Pons (tissue), 1 donor: ENCODE measurements around the gene COL12A1.

ENCODE experiments used
- DNase-seq: peaks from one replicate; pipeline ENCODE4 v3.0.0-alpha.2; 2016; ENCODE audit warnings: low spot score

COL12A1 gene

DNA sequence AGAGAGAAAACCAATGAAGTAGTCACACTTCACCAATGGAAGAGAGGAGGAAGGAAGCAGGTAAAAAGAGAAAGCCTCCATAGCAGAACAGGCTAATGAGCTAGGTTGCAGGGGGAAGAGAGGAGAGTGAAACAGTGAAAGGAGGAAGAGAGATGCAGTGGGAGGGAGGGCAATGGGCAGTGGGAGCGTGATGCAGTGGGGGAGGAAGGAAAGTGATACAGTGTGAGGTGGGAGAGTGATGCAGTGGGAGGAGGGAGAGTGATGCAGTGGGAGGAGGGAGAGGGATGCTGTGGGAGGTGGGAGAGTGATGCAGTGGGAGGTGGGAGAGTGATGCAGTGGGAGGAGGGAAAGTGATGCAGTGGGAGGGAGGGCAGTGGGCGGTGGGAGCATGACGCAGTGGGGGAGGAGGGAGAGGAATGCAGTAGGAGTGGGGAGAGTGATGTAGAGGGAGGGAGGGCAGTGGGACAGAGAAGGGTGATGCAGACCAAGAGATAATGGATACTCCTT lies 29.7 kb downstream of the COL12A1 start:
- DNase-seq: no peak

DNA sequence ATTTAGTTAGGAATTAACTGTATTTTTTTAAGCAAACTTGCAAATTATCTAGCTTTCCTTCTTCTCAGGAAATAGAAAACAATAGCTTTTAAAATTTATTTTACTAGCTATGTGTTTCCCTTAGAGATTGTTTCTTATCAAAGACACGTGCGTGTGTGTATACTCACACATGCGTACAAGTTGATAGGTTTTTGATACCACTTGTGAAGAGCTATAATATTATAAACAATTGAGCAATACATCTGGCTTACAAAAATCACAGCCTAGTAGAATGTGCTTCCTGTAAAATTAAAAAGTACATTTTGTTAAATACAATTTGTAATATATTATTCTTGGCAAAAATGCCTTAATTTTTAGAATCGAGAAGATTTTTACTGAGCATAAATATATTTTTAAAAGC lies 33.9 kb downstream of the COL12A1 start:
- no peak for DNase-seq

DNA sequence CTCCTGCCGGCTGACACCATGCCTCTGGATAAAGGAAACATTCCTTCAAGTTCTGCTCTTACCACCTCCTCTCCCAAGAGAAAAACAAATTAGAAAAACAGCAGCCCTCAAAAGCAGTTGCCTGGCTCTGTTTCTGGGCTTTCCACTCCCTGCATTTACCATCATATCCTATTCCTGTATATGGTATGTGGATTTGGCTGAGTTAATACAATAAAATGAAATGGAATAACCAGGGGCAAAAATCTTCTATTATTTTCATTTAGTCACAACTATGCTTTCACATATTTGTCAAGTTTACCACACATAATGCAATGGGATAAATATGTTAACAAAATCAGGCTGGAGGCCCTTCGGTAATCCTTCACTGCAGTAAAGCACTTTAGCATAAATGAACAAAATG lies 34.3 kb downstream of the COL12A1 start:
- no peak for DNase-seq

DNA sequence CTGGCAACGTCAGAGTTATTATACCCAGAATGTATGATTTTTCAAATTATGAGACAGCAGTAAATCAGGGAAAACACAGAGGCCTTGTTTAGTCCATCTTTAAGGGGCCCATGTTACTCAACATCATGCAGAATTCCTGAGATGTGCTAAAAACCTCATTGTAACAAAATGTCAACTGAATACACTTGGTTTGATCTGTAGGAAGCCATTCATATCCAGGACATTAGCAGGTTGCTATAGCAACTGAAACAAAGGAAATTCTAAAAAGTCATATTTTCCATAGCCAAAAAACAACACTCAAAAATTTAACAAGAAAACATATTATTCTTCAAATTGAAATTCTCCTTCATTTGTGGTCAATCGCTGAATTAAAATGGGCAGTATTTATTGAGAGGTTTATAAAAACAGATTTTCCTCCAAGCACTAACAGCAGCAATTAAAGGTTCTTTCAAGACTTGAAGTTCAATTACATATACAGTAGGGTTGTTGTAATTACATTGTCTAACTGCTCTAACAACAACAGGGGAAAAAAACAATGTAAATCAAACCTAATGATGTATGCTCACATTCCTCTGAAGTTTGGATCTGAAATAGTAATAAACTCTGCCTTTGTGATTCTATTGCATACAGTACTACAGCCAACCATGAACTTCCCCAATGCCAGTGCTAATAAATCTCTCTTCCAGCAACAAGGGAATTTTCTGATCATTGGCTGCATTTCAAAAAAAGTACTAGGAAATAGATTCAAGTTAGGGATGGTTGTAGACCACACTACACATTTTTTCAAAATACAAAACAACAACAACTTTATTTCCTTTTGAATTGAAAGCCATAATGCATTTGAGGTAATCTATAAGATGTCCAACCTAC lies 34.9 kb downstream of the COL12A1 start:
- DNase-seq: no peak

DNA sequence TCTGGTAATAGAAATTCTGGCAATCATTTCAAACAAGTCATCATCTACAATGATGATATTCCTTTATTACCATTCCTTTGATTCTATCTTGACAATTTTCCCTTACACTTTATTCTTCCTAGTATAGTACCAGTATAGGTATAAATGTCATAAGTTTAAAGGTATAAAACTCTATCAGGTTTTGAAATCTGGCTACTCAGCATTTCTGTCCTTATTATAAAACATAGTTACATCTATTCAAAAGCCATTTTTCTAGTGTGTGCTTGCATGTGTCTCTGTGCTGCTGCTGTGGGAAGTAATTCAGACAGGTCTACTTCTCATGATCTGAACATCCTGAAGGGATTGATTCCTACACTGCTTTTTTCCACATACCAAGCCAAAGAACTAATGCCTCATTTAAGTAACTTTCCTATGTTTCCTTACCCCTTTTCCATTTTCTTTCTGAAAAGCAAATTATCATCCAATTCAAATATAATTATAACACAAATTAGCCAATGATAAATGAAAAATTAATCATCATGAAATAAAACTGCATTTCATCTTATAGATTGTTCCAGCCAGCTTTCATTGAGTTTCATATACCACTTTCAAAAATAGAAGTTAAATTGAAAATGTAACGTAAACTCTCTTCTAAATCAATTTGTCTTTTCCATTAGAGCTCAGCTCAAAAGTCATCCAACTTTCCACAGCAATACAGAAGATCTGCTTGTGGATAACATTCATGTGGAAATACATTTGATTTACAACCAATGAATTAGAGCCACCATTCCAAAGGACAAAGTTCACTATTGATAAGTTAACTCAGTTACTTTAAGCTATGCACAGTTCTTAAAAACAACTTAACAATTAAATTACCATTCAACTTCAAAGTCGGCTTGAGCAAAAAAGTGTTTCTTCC lies 35.9 kb downstream of the COL12A1 start:
- DNase-seq: no peak

DNA sequence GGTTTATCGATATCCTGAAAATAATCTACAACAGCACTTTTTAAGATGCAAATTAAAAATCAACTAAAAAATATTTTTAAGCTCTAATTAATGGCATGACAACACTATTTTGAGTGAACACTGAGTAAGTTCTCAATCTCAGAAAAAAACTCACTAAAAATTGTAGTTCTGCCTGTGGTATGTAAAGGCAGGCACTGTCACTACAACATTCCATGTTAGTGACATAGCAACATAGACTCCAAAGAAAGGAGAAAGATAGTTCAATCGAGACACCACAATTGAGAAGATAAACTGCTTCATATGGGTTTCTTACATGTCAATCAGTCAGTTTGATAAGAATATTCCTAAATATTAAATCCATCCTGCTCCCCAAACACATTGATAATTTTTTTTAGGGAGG lies 38.0 kb downstream of the COL12A1 start:
- no peak for DNase-seq

DNA sequence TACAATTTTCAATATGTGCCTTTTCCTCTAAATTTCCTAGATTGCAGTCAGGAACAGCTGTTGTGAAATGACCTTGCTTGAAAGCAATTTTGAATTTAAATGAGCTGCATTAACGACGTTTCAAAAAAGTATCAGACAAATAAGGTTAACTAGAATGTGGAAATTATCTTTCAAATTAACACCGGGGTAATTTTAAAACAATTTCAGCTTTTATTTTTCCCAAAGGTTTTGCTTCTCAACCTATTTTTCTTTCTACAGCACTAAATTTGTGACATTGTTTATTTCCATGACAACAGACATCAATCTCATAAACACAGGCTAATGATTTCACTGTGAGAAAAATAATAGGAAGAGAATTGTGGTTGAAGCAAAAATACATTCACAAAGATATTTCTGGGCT lies 38.5 kb downstream of the COL12A1 start:
- no peak for DNase-seq

DNA sequence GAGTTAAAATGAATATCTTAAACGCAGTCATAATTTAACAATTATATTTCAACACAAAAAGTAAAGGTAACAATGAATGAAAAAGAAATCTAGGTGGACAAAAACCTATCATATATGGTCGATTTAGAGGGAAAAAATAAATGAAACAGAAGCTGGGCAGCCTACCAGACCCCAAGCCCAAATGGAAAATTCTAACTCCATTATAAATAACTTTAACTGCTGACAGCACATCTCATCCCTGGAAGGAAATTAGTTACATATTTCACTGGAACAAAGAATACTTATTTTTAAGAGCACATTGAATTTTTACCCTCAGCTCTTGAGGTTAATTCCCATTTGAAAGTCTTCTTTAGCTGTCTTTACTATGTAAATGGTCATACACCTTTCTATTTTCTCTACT lies 39.1 kb downstream of the COL12A1 start:
- DNase-seq: no peak

DNA sequence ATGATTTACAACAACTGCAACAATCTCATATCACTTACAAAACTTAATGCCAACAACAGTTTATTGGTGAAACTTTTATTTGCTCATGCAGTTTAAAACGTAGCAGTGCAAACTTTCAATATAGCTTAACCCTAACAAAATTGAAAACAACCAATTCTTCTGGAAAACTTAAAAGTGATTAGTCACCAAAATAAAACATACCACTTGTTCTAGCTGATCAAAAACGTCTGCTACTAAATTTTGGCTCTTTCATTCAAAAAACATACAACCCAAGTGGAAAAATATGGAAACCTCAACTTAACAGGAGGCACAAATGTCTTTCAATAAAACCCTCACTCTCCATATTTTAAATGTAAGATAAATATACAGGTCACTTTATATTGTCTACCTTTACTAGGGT lies 39.6 kb downstream of the COL12A1 start:
- DNase-seq: no peak

DNA sequence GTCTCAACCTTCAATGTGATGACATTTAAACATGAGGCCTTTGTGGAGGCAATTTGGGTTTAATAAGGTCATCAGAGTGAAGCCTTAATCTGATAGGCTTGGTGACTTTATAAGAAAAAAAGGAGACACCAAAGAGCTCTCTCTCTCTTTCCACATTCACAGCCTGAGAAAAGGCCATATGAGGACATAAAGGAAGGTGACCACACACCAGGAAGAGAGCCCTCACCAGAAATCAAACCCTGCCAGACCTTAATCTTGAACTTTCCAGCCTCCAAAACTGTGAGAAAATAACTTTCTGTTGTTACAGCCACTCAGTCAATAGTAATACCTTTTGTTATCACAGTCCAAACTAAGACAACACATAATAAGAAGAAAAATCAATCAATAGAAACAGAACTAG lies 47.7 kb downstream of the COL12A1 start:
- DNase-seq: no peak

DNA sequence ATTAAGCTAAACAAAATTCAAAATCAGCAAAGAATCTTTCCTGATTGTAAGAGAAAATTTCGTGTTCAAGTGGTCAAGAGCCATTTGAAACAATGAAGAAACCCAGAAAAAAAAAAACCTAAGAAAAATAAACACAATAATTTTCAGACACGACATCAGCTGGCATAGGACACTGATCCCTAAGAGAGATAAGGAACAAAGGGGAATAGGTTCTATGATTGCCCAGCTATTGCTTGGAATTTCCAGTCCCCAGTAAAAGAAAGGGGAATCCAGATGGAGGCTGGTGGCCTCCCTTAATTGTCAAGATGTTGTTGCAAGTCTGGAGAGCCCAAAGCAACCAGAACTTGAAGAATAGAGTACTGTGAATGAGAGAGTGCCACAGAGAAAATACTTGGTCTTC lies 48.5 kb downstream of the COL12A1 start:
- no peak for DNase-seq

DNA sequence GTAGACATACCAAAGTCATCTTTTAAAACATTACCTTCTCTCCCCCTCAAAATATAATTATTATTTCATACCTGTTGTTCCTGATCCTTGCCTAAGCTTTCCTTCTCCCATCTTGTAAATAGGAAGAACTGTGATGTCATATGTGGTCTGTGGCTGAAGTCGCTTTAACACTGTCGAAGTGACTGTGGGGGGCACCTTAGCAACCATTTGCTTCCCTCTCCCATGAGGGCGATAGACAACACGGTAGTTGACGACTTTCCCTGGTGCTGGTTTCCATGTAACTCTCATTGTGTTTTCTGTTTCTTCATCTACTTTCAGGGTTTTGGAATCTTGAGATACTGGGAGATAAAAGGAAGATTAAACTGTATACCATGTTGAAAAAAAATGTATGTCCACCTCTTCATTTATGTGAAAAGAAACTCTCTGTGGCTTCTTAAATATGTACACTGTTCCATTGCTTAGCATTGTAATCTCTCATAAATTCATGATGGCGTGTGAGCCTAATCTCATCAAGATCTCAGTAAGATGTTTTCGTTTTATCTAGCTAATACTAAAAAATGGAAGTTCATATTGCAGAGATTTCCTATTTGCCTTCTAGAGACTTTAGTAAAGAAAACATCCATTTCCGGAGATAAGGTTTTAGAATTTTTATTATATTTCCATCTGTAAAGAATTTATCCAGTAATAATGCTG lies 49.5 kb downstream of the COL12A1 start:
- DNase-seq: no peak

DNA sequence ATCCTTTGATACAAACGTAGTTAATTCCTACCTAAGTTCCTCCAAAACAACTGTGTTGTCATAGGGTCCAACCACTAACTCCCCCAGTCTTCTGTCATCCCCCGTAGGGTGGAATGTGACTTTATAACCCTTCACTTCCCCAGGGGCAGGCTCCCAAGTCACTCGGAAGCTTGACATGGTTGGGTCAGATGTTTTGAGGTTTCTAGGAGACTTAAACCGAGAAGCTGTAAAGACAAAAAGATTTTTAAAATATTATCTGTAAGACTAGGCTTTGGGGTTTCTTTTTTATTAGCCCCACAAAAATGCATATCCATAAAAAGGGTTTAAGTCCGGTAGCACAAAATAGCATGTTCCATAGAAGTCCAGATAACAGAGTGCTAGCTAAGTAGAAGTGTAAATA lies 50.2 kb downstream of the COL12A1 start:
- no peak for DNase-seq

DNA sequence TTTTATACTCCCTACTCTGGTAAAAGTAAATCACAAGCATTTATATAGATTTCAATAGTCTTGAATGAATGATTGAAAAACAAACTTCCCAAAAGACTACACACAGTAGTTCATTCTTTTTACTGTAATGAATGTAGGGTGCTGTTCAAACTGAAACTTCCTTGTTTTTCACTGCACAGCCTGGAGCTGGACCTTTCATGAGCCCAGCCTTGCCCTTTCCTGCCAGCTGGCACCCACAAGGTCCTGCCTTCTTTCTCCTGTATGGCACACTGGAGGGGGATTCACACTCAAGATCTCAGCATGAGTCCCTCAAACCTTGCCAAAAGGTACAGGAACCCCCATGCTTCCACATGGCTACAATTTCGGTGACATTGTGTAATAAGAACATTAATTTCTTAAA lies 50.9 kb downstream of the COL12A1 start:
- DNase-seq: no peak

DNA sequence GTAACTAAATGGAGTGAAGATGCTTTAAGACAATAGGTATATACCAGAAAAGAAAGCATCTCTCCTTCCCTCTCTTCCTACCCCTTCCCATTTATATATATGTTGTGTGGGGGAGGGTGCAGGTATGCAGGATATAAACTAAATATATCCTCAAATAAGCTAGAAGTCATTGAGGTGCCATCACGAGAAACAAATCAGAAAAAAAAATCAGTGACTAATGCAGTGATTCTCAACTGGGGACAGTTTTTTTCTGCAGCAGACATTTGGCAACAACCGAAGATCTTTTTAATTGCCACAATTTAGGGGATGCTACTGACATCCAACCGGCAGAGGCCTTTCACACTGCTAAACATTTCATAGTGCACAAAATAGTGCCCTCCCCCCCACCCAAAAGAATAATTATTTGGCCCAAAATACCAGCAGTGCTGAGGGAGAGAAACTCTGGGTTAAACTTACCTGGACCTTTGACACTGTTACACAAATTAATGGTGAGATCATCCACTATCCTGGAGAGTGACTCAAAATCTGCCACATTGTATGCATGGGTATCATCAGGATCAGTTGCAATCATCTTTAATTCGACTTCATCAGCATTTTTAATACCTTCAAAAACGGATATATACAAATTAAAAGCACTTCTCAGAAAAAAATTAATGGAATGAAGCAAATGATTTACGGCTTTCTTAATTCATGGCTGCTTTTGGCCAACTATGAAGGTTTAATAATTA lies 55.0 kb downstream of the COL12A1 start:
- DNase-seq: no peak

DNA sequence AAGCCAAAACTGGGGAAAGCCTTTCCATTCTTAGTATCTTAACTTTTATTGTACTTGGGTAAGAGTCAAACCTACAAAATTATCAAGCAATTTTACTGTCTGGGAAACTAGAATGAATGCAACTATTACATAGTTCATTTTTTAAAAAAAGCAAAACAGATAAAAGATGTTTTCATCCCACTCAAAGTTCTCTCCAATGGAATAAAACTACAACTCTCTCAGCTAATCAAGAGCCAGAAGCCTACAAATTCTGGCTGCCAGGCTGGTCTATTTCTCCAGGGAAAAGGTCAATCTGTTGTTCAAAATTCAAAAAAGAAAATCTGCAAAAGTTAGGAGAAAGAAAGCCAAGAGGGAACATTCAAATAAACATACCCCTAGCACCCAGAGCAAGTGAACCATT lies 56.2 kb downstream of the COL12A1 start:
- peak; percentile 9 for DNase-seq

DNA sequence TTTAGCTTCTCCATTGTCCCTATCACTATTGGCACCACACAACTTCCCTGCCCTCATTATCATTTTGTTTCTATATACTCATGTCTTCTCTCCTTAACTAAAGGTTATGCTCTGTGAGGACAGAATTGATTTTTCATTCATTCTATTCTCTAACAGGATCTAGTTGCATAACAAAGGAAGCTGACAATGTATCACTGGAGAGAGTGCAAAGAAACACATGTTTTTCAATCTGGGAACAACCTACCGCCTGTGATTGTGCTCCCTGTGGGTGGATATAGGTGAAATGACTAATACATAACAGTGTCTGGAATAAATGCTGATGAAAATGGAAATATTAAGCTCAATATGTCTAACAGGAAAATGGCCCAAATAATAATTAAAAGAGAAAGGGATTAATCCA lies 56.6 kb downstream of the COL12A1 start:
- DNase-seq: no peak

DNA sequence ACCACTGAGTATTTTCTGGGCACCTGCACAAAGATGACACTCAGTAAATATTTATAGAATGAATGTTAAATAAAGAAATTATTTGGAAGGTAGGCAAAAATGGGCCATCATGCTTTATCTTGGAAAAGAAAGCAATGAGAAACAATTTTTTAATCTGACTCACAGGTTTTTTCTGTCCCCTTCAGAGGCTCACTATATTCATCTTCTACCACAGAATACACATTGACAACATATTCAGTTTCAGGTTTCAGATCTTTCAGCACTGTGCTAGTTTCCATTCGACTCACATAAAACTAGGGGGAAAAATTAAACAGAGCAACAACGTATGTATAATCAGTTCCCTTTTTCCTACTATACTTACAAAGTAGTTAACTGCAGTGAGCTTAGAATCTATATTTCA lies 58.3 kb downstream of the COL12A1 start:
- DNase-seq: no peak

DNA sequence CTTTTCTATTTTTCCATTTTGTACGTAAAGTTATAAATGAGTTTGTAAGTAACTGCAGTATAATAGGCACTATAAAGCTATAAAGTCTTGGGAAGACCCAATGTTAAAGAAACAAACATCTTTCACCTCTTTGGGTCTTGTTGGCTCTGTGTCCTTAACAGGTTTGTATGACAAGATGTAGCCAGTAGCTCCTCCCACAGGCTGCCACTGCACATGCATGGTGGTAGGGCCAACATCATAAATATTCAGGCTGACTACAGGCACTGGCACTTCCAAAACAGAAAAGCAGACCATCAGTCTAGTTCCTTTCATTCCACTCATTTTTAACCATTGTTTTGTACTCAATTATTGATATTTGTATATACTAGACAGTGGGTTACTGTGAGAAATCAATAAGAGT lies 59.9 kb downstream of the COL12A1 start:
- no peak for DNase-seq

DNA sequence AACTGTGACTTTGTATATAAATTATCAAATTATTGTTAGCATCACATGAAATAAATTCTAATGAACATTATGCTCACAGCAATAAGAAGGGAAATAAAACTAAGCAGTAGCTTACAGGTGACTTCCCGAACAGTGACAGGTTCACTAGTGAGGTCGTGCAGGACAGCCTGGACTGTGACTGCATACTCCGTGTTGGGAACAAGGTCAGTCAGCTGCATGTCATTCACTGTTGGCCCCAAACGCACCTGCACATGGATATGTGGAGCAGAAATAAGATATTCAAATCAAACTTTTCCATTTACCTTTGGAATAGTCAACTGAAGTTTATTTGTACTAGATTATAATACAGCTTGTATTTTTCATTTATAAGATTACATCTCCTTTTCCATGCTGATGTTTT lies 60.6 kb downstream of the COL12A1 start:
- no peak for DNase-seq

DNA sequence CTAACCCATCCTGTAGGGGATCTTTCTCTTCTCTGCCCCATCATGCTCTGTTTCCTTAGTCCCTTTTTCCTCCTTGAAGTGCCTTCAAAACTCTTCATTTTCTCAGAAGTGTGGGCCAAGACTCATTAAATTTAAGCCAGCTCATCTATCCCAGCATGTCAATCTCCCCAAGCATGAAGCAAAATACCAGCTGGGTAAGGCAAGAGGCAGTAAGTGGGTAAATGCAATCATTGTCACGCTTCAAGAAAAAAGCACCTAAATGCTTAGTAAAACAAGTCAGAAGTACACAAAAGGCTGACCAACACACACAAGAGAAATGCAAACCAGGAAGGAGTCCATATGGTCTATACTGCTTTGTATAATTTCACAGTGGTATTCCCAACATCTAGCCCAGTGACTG lies 61.5 kb downstream of the COL12A1 start:
- DNase-seq: no peak

DNA sequence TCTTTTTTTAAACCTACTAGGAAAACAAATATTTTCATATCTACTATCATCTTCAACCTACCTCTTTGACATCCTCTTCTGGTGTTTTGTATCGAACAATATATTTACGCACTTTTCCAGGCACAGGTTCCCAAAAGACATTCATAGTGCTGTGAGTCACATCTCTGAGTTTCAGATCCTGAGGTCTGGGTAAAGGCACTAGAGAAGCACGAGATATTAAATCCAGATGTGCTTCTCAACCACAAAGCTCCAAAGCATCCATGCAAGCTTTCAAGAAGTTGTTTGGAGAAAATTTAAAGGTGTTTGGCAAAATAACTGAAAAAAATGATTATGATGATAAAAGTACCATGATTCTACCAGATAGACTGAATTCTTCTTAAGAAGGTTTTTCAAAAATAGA lies 62.7 kb downstream of the COL12A1 start:
- DNase-seq: no peak
